HG03135 (cell line): ENCODE data around the gene EPHA10.

Source experiments
- ATAC-seq: cut with Tn5 transposase; IDR thresholded peaks from one replicate; pipeline ENCODE4 v1.9.1; 2021; ENCODE audit warnings: mild to moderate bottlenecking, moderate library complexity; ENCODE audit not compliant: unreplicated experiment

Gene EPHA10

GRCh38 chr1:37734629-37735591, 30.0 kb downstream of the EPHA10 start:
- no peak for ATAC-seq

GRCh38 chr1:37732111-37732780, 32.7 kb downstream of the EPHA10 start:
- no peak for ATAC-seq

GRCh38 chr1:37731312-37732019, 33.5 kb downstream of the EPHA10 start:
- no peak for ATAC-seq

- ATAC-seq = no peak
Observed at GRCh38 chr1:37730376-37730775, 34.5 kb downstream of the EPHA10 start.

GRCh38 chr1:37728416-37728815, 36.5 kb downstream of the EPHA10 start:
- no peak for ATAC-seq

- ATAC-seq = no peak
Observed at GRCh38 chr1:37726751-37727585, 38.0 kb downstream of the EPHA10 start.

- ATAC-seq = no peak
Observed at GRCh38 chr1:37725851-37726613, 38.9 kb downstream of the EPHA10 start.

- ATAC-seq = no peak
Observed at GRCh38 chr1:37724575-37724974, 40.3 kb downstream of the EPHA10 start.

GRCh38 chr1:37723390-37724078, 41.4 kb downstream of the EPHA10 start:
- ATAC-seq = no peak

GRCh38 chr1:37723072-37723389, 41.9 kb downstream of the EPHA10 start:
- no peak for ATAC-seq

GRCh38 chr1:37722181-37723071, 42.5 kb downstream of the EPHA10 start:
- ATAC-seq = no peak

GRCh38 chr1:37721565-37721964, 43.4 kb downstream of the EPHA10 start:
- ATAC-seq = no peak

GRCh38 chr1:37720231-37721130, 44.4 kb downstream of the EPHA10 start:
- no peak for ATAC-seq

GRCh38 chr1:37719572-37720195, 45.2 kb downstream of the EPHA10 start:
- no peak for ATAC-seq

- no peak for ATAC-seq
Observed at GRCh38 chr1:37718901-37719571, 45.9 kb downstream of the EPHA10 start.

- ATAC-seq = no peak
Observed at GRCh38 chr1:37718181-37718900, 46.6 kb downstream of the EPHA10 start.
